Mesodermal cell (in vitro differentiated cells): Measurements from ENCODE around the gene HES3.
A peak's percentile ranks its signal among the peaks of the same experiment; 100 is the strongest.

ENCODE experiments used
- H3K27ac ChIP-seq: 2 replicates; pipeline ENCODE4 v1.7.0; 2013; ENCODE audit warnings: mild to moderate bottlenecking, low read depth, low read length, moderate library complexity; ENCODE audit not compliant: severe bottlenecking
- H3K36me3 ChIP-seq: 2 replicates; pipeline ENCODE4 v1.7.1; 2013; ENCODE audit warnings: mild to moderate bottlenecking, low read length, moderate library complexity; ENCODE audit not compliant: control insufficient read depth, insufficient read depth
- H3K4me1 ChIP-seq: one replicate; pipeline ENCODE4 v1.7.1; 2013; ENCODE audit warnings: mild to moderate bottlenecking, low read length; ENCODE audit not compliant: insufficient read depth, control insufficient read depth, poor library complexity, severe bottlenecking
- H3K4me3 ChIP-seq: 2 replicates; pipeline ENCODE4 v1.7.0; 2013; ENCODE audit warnings: low read length, control low read depth, mild to moderate bottlenecking; ENCODE audit not compliant: insufficient read depth, poor library complexity, severe bottlenecking; ENCODE audit errors: extremely low read depth
- H3K9me3 ChIP-seq: 2 replicates; pipeline ENCODE4 v1.7.1; 2013; ENCODE audit warnings: mild to moderate bottlenecking, low read length, moderate library complexity; ENCODE audit not compliant: control insufficient read depth
- WGBS, 2 experiments: methylation state at CpG; one replicate each; pipeline ENCODE4 v1.1.5; 2013; ENCODE audit warnings: missing lambda C conversion rate in 2 of 2; ENCODE audit not compliant: insufficient coverage in 2 of 2; 5-methylcytosine and 5-hydroxymethylcytosine counted together

Gene HES3

DNA sequence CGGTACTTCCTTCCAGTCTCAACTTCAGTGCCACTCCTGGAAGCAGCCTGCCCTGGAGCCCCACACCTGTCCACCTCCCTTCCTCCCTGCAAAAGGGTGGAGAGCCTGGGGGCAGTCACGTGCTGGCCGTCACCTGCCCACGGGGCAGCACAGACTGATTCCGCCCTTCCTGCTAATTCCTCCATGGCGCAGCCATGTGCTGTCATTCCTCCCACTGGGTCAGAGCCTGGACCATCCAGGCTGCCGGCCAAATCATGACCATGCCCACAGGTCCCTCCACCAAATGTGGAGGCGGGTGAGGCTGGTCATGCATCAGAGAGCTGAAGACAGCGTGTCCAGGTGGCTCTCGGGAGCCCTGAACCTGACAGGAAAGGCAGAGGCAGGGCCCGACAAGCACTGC, 41.4 kb downstream of the HES3 start:
- WGBS, 2 experiments, result 99 to 100% methylated on average over 7 to 11 of the region's 11 CpGs
- peaks cover 30% of the 10 kb centered on the region for H3K36me3 ChIP-seq
- no peak overlapping the region for H3K4me3 ChIP-seq
- no peaks in the 10 kb centered on the region for H3K4me1 ChIP-seq
- H3K27ac ChIP-seq, result no peak overlapping the region
- H3K9me3 ChIP-seq, result no peaks in the 10 kb centered on the region

DNA sequence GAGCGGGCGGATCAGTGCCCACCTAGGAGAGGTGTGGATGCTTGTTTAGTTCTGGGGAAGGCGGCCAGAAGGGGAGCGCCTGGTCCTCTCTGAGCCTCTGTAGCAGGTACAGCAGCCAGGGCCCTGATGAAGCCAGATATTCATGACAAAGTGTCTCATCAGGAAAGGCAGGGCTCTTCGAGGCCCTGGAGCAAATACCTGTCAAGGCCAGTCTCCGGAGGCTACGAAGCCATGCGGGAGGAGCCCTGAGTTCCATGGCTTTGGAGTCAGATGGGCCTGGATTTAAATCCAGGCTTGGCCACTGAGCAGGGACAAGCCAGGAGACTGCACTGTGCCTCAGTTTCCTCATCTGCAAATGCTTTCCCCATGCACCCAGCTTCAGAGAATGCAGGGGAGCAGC, 42.3 kb downstream of the HES3 start:
- 92 to 100% methylated on average over 8 of the region's 8 CpGs for WGBS, 2 experiments
- no peak overlapping the region for H3K4me3 ChIP-seq
- H3K9me3 ChIP-seq, result no peaks in the 10 kb centered on the region

DNA sequence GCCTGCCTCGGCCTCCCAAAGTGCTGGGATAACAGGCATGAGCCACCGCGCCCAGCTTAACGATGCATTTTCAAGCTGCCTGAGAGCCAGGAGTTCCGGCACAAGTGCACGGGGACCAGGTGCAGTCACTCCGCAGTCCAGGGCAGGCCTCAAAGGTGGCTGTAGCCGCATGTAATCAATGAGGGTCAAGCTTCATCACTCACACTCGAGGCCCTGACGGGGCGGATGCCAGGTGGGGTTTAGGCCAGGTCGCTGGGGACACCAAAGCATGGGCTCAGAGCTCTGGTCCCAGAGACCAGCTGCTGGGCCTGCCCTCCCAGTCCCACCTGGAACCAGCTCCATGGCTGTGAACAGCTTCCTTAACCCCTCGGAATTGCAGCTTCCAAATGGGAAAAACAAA, 43.0 kb downstream of the HES3 start:
- no peaks in the 10 kb centered on the region for H3K4me1 ChIP-seq
- H3K4me3 ChIP-seq, result no peak overlapping the region
- 87 to 89% methylated on average over 13 of the region's 13 CpGs for WGBS, 2 experiments
- H3K36me3 ChIP-seq, result peaks cover 32% of the 10 kb centered on the region
- H3K9me3 ChIP-seq, result no peaks in the 10 kb centered on the region
- H3K27ac ChIP-seq, result peak overlapping the region; percentile 16

More for the DNA sequence above, 42.3 kb downstream of the HES3 start:
- Histone ChIP-seq H3K27ac (no peak overlapping the region), H3K36me3 (peaks cover 25% of the 10 kb centered on the region), H3K4me1 (no peaks in the 10 kb centered on the region)

DNA sequence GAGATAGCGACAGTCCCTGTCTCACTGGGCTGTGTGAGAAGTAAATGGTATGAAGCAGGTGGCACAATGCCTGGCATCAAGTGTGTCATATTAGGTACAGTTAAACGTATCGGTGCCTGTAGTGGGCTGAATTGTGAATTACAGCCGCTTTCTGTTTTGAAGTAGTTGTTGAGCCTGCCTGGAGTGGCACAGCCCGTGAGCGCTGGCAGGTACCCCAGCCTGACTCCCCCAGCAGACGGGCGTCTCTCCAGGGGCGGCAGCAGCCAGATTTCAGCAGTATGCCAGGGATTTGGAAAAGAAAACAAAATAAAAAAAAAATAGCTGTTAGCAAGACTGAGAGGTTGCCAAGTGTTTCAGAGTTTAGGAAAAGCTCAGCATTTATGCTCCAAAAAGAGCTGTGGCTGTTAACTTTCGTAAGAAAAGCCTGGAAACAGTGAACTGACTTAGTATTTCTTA, 43.5 kb downstream of the HES3 start:
- Histone ChIP-seq H3K4me1 (no peaks in the 10 kb centered on the region), H3K9me3 (no peaks in the 10 kb centered on the region), H3K4me3 (no peak overlapping the region), H3K36me3 (peaks cover 34% of the 10 kb centered on the region), H3K27ac (peak overlapping the region; percentile 16)
- WGBS, 2 experiments, result 96 to 97% methylated on average over 6 to 8 of the region's 10 CpGs

DNA sequence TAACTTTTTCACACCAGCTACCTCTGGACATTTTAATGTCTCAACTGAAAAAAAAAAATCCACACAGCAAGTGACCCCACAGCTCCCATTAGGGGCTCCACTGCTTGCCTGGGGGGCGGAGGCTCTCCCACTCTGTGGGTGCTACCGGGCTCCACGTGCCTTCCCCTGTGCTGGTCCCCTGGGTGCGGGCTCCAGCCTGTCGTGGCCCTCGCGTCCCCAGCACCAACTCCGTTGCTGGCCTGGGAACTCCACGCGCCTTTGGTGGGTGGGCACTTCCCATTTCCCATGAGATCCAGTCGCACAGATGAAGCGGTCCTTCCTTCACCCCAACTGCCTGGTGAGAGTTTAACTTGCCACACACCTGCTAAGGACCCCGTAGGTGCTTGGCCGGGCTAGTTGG, 44.0 kb downstream of the HES3 start:
- H3K36me3 ChIP-seq, result peaks cover 36% of the 10 kb centered on the region
- no peaks in the 10 kb centered on the region for H3K4me1 ChIP-seq
- H3K9me3 ChIP-seq, result no peaks in the 10 kb centered on the region
- no peak overlapping the region for H3K4me3 ChIP-seq
- 93 to 95% methylated on average over 14 of the region's 14 CpGs for WGBS, 2 experiments
- H3K27ac ChIP-seq, result no peak overlapping the region

DNA sequence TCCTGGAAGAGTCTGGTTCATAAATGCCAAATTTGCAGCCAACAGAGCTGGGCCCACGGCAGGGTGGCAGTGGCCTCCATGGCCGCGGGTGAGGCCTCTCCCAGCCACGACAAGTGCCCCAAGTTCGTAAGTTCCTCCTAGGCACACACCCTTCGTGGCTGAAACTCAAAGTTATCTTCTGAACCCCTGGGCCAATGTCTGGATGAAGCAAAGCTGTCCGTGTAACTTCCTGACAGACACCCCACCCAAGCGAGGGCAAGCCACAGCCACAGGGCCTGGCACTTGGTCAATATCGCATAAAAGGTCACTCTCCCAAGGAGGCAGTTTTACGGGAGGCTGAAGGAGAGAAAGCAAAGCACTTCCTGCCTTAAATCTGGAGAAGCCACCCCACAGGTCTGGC, 44.7 kb downstream of the HES3 start:
- H3K9me3 ChIP-seq, result no peaks in the 10 kb centered on the region
- WGBS, 2 experiments, result 95 to 97% methylated on average over 9 to 10 of the region's 10 CpGs
- no peak overlapping the region for H3K27ac ChIP-seq
- H3K36me3 ChIP-seq, result peaks cover 39% of the 10 kb centered on the region
- no peaks in the 10 kb centered on the region for H3K4me1 ChIP-seq
- H3K4me3 ChIP-seq, result no peak overlapping the region

DNA sequence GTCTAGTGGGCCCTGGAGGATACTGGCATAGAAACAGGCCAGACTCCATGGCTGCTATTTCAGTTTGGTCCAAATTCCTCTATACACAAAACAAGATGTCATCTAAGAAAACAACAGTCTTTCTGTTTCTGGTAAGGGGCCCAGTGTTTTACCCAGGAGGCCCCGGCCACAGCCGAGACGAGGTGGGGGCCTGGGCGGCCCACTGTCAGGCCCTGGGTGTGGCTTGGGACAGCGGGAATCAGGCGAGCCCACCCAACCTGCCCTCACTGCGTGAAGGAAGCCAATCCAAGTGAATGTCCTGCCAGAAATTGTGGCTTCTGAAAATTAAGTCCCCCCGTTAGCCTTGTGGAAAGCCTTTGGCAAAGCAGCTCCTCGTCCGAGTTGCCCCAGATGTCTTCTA, 48.1 kb downstream of the HES3 start:
- peaks cover 56% of the 10 kb centered on the region for H3K36me3 ChIP-seq
- no peaks in the 10 kb centered on the region for H3K4me1 ChIP-seq
- H3K9me3 ChIP-seq, result no peaks in the 10 kb centered on the region
- no peak overlapping the region for H3K4me3 ChIP-seq
- H3K27ac ChIP-seq, result no peak overlapping the region
- WGBS, 2 experiments, result 93 to 96% methylated on average over 10 of the region's 10 CpGs

DNA sequence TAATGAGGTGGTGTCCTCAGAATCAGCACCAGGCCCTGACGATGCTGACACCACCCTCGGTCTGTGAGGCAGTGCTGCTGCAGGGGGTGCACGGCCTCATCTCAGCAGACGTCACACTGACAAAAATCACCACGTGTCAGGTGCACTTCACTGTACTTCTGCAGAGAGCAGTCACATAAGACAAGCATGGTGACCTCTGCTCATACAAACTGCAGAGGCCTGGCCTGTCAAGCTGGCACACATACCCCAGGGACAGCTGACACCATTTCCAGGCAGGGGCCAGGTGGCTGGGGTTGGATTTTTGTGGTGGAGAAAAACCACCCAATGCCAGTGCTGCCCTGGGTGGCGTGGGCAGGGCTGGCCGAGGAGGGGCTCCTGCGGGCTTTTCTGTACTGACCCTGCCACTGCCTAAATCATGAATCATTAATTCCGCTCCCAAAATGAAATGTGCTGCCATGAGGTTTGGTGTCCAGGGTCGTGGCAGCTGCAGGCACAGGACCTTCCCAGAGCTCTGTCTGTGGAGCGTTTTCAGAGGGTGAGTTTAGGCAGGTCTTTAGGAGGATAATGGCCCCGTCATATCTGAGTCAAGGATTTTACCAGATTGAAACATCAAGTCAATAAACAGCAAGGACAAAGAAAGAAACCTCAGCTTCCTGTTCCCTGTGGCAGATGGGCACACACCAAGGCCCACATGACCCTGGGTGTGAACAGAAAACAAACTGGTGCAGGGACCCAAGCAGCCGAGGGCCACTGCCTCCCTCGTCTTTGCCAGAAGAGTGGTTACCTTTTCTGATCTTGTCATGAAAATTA, 50.3 kb downstream of the HES3 start:
- no peak overlapping the region for H3K27ac ChIP-seq
- 94 to 97% methylated on average over 13 to 14 of the region's 14 CpGs for WGBS, 2 experiments
- H3K36me3 ChIP-seq, result peaks cover 45% of the 10 kb centered on the region
- H3K9me3 ChIP-seq, result no peaks in the 10 kb centered on the region
- H3K4me1 ChIP-seq, result no peaks in the 10 kb centered on the region
- no peak overlapping the region for H3K4me3 ChIP-seq

DNA sequence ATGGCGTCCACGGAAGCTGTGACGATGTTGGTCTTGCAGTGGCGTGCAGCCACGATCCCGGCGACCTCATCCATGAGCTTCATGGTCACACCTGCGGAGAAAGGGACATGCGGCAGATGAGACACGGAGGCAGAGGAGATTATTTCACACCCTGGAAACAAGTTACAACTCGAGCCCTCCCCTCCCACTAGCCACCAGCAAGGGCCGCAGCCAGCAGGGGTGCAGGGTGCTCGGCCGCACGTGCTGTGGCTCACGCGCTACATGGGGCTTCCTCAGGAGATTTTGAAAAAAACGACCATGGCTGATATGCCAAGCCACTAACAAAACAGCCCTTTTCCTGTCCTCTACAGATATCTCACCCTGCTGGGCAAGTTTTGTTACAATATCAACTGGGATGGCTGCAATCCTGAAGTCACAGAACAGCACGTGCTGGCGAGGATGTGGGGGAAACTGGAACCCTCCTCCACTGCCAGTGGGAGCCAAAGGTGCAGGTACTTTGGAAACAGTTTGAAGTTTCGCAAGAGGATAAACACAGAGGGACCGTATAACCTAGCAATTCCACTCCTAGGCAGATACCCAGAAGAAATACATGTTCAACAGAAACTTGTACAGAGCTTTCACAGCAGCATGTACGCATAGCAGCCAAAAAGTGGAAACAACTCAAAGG, 51.0 kb downstream of the HES3 start:
- 88 to 97% methylated on average over 17 to 20 of the region's 23 CpGs for WGBS, 2 experiments
- peaks cover 42% of the 10 kb centered on the region for H3K36me3 ChIP-seq
- H3K4me1 ChIP-seq, result no peaks in the 10 kb centered on the region
- no peak overlapping the region for H3K4me3 ChIP-seq
- H3K27ac ChIP-seq, result no peak overlapping the region
- H3K9me3 ChIP-seq, result no peaks in the 10 kb centered on the region
